ENCODE measurements around the gene MDH1B.

MDH1B gene

GRCh38 chr2:206693399-206694137 is 71.6 kb downstream of the MDH1B start:
- DNase-seq = peak; percentile 56

GRCh38 chr2:206692971-206693370 is 72.2 kb downstream of the MDH1B start:
- no peak for DNase-seq

GRCh38 chr2:206688990-206689389 is 76.1 kb downstream of the MDH1B start:
- DNase-seq = no peak

- no peak for DNase-seq
These were observed 76.7 kb downstream of the MDH1B start for GRCh38 chr2:206688453-206688852.
